GM12801 (cell line): Measurements from ENCODE around the gene MACROH2A2.

ENCODE experiments used
- TF ChIP-seq, protein P1 (sequence below): IDR thresholded peaks from one replicate; pipeline ENCODE4 v1.5.1; 2011; ENCODE audit warnings: control low read depth; ENCODE audit not compliant: insufficient read length; ENCODE audit errors: extremely low read depth

Gene MACROH2A2

DNA sequence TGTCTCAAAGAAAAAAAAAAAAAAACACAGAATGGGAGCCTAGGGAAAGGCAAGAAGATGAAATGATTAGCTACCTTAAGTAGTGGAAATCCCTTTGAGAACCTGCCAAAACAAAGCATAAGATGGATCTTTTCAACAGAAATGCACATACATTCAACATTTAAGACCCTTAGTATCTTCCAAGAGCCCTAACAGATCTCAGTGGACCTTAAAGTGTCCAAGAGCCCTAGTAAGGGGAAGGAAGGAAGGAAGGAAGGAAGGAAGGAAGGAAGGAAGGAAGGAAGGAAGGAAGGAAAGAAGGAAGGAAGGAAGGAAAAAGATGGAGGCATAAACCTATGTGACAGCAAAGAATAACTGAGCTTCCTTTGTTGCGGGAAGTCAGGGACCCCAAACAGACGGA, 11.6 kb upstream of the MACROH2A2 start:
- TF ChIP-seq, protein P1, sequence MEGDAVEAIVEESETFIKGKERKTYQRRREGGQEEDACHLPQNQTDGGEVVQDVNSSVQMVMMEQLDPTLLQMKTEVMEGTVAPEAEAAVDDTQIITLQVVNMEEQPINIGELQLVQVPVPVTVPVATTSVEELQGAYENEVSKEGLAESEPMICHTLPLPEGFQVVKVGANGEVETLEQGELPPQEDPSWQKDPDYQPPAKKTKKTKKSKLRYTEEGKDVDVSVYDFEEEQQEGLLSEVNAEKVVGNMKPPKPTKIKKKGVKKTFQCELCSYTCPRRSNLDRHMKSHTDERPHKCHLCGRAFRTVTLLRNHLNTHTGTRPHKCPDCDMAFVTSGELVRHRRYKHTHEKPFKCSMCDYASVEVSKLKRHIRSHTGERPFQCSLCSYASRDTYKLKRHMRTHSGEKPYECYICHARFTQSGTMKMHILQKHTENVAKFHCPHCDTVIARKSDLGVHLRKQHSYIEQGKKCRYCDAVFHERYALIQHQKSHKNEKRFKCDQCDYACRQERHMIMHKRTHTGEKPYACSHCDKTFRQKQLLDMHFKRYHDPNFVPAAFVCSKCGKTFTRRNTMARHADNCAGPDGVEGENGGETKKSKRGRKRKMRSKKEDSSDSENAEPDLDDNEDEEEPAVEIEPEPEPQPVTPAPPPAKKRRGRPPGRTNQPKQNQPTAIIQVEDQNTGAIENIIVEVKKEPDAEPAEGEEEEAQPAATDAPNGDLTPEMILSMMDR = no peak

DNA sequence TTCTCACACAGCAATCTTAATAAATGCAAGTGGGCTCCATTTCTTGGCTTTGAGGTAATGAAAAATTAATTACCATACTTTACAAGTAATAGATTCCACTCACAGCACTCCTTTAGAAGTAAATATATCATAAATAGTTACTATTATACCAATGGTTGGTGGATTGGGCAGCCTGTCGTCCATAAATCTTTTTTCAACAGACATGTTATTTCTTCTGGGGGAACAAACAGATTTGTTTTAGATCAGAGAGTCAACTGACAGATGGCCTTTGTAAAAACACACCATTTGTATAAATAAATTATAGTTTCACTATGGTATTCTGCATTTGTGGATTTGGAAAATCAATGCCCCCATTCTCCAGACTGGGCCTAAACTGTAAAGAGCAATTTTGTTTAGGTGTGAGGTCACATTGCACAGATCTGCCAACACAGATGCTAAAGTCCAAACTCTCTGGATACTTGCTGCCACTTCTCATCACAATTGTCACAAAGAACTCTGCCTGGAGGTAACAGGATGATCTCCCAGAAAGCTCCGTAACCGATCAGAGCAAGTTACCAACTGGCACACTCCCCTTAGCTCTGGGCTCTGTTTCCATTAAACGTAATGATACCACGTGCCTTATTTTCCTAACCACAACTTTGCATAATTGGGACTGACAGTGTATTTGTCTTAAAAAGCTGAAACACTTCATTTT, 4.5 kb upstream of the MACROH2A2 start:
- TF ChIP-seq, protein P1 = no peak

DNA sequence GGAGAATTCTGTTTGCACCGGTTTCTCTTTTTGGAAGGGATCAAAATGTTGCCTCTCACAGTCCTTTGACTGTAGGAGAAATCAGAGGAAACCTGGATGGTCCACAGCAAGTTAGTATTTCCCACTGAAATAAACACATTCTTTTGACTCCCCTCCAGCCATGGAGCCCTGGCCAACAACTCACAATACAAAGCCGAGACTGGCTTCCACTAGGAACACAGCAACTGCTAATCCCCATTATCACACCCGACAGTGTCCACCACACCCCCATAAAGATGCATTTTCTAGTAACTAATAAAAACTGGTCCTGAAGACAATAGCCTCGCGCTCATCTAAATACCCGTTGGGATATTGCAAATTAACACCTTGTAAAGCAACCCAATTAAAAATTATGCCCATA, 798 bp upstream of the MACROH2A2 start:
- TF ChIP-seq, protein P1 = no peak

DNA sequence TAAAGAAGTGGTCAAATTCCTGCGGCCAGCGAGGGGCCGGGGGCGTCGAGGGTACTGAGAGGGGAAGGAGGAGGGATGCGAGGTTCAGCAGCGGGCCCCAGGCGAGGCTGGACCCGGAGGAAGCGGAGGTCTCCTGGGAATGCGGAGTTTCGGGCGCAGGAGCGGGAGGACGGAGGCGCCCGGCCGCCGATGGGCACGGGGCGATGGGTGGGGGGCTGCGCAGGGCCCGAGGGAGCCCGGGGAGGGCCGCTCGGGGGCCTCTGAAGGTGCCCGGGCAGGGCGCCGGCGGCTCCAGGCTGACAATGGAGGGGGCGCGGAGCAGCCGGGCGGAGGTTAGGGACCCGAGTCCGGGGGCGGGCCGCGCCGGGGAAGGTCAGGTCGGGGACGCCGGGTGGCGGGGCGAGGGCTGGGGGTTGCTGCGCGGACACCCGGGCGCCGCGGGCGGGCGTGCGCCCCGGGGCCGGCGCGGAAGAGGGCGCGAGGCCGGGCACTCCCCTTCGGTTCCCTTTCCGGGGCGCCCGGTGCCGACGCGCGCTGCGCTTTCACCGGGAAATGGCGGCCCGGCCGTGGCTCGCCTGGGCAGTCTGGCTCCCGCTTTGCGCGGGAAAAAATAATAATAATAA, 683 bp downstream of the MACROH2A2 start:
- TF ChIP-seq, protein P1 = no peak

DNA sequence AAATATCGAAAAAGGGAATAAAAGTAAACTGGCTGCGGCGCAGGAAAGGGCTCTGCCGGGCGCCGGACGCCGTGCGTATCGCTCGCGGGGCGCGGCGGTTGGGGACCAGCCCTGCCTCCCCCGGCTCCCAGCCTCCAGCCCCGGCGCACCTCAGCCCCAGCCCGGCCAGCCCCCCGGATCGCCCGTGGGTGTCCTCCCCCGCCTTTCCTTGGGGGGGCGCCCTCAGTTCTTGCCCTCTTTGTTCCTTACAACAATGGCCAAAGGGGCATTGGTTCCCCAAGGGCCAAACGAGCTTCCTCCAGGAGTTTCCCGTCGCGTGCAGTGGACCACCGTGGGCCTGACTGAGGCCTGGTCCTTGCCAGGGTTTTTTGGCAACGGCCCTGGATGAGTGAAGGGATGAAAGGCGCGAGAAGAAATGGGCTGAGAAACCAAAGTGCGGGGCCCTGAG, 1.2 kb downstream of the MACROH2A2 start:
- TF ChIP-seq, protein P1 = no peak

DNA sequence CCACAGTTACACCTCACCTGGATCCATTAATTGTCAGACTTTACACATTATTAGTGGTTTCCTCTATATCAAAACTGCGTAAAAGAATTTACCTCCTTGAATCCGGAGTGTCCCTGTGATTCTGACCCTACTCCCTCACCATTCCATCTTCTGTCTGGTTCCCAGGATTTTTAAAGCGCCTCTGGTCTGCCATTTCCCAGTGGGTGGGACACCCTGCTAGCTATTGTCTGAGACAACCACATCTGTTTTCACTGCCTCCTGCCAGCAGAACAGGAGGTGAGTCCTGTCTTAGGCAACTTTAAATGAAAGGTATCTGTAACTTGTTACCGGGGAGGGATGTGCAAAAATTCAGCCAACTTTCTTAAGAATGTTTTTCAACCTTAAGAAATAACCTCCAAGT, 2.3 kb downstream of the MACROH2A2 start:
- TF ChIP-seq, protein P1 = no peak

DNA sequence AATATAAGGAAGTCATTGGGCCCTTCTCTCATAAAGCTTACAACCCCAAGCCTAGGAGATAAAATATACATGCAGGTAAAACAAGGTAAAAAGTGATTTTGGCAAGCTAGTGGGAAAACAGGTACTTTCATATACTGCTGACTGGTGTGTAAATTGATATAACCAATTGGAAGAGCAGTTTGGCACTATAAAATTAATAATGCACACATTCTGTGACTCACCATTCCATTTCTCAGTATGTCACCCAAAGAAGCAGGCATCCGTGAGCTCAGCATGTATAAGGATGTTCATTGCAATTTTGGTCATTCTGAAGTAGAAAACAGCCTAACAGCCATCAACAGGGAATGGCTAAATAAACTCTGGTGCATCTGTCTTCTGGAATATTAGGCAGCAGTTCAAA, 2.9 kb downstream of the MACROH2A2 start:
- TF ChIP-seq, protein P1 = no peak
